PC-9 (cell line): Measurements from ENCODE around the gene NOC4L. TPM values are rescaled to one million over a fixed set of nuclear protein-coding genes. Genes with fewer than 3 reads are reported as not detected.

Source experiments
- BruUV-seq: library from RNA; stranded (reverse); fragments of 400-500 nt; replicated peaks from 2 replicates; lab custom pipeline; 2021; lab: Mats Ljungman, UMichigan
- CTCF ChIA-PET: fragments of 300-600 bp; sonication (Branson Sonifier 250); formaldehyde crosslinking; loops from one replicate; lab custom pipeline; 2022; ENCODE audit warnings: antibody characterized with exemption; lab: Charles Lee
- POLR2A ChIA-PET: fragments of 300-600 bp; sonication (Branson Sonifier 250); formaldehyde crosslinking; loops from one replicate; lab custom pipeline; 2022; ENCODE audit warnings: antibody characterized with exemption; ENCODE audit not compliant: unreplicated experiment; lab: Charles Lee
- DNase-seq, 2 experiments: peaks; one replicate each; pipeline versions ENCODE4 v3.0.0 to v3.0.0-alpha.2; 2015 to 2022; ENCODE audit warnings: mixed read lengths in 1 of 2
- H2AFZ ChIP-seq: fragments of 200-600 bp; sonication (generic); 2 replicates; pipeline ENCODE4 v1.8.1; 2017; ENCODE audit warnings: antibody characterized with exemption
- H3F3A ChIP-seq: fragments of 200-600 bp; sonication (generic); 2 replicates; pipeline ENCODE4 v1.8.1; 2017; ENCODE audit warnings: antibody characterized with exemption, mild to moderate bottlenecking, low read depth; ENCODE audit not compliant: insufficient read depth
- H3K27ac ChIP-seq: fragments of 200-600 bp; sonication (generic); 2 replicates; pipeline ENCODE4 v1.6.1; 2016; ENCODE audit warnings: mixed run types
- H3K27me3 ChIP-seq: fragments of 200-600 bp; sonication (generic); 2 replicates; pipeline ENCODE4 v1.6.1; 2016; ENCODE audit warnings: low read depth, mixed run types; ENCODE audit not compliant: insufficient read depth
- H3K36me3 ChIP-seq: fragments of 200-600 bp; sonication (generic); 2 replicates; pipeline ENCODE4 v1.6.1; 2016; ENCODE audit warnings: low read depth, mixed run types
- H3K4me1 ChIP-seq: fragments of 200-600 bp; sonication (generic); replicated peaks from 2 replicates; pipeline ENCODE4 v1.6.1; 2016; ENCODE audit warnings: mixed run types; ENCODE audit not compliant: insufficient read depth
- H3K4me2 ChIP-seq: fragments of 200-600 bp; sonication (generic); 2 replicates; pipeline ENCODE4 v1.6.1; 2017; ENCODE audit warnings: mixed run types
- H3K4me3 ChIP-seq: fragments of 200-600 bp; sonication (generic); 2 replicates; pipeline ENCODE4 v1.6.1; 2016; ENCODE audit warnings: mixed run types
- H3K79me2 ChIP-seq: fragments of 200-600 bp; sonication (generic); 2 replicates; pipeline ENCODE4 v1.6.1; 2017; ENCODE audit warnings: low read depth, mixed run types
- H3K9me2 ChIP-seq: fragments of 200-600 bp; sonication (generic); 2 replicates; pipeline ENCODE4 v1.8.1; 2017; ENCODE audit warnings: mild to moderate bottlenecking; ENCODE audit not compliant: insufficient read depth
- H3K9me3 ChIP-seq: fragments of 200-600 bp; sonication (generic); 2 replicates; pipeline ENCODE4 v1.8.1; 2016; ENCODE audit warnings: low read depth; ENCODE audit not compliant: insufficient read depth
- H4K20me1 ChIP-seq: fragments of 200-600 bp; sonication (generic); 2 replicates; pipeline ENCODE4 v1.8.1; 2017; ENCODE audit not compliant: insufficient read depth
- EZH2 ChIP-seq: fragments of 200-600 bp; sonication (generic); IDR thresholded peaks from 2 replicates; pipeline ENCODE4 v1.8.0; 2017; ENCODE audit warnings: antibody characterized with exemption, low read depth
- intact Hi-C: fragments of 100-400 bp; cut with micrococcal nuclease; formaldehyde crosslinking; loops from one replicate; pipeline ENCODE4 v1.10.0; 2022; ENCODE audit not compliant: unreplicated experiment
- total RNA-seq: library from RNA; stranded (reverse); gene quantifications from 2 replicates; pipeline ENCODE4 v1.2.3, GENCODE V29; 2021
- TF ChIP-seq, protein P1 (sequence below): fragments of 200-600 bp; sonication (generic); conservative IDR thresholded peaks from 2 replicates; pipeline ENCODE4 v1.6.1; 2017; ENCODE audit warnings: mixed run types, antibody characterized with exemption, mild to moderate bottlenecking, moderate library complexity

NOC4L gene
- total RNA-seq, 1 experiment from 2014 or later = 27.1 TPM

DNA sequence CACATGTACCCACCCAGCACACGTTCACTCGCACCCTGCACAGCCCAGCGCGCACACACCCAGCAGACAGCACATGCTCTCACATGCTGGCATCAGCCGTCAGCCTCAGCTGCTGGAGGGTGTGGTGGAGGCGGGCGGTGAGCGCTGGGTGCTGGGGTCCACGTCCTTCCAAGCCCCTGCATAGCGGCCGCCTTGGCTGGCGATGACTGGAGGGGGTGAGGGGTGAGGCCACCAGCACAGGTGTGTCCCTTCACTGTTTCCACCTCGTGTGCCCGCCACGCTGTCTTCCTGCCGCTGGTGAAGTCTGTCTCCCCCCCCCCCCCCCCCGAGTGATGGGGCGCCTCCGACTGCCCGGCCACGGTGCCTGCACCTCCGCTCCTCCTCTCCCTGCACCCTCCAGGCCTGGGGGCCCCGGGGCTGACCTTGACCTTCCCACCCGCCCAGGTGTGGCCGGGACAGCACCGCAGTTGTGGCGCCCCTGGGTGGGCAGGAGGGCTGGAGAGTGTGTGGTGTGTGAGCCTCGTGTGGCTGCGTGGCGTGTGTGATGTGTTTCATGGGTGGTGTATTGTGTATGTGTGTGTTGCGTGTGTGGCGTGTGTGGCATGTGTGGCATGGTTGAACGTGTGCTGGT, 37.4 kb downstream of the NOC4L start:
- no peak overlapping the region for H2AFZ ChIP-seq
- TF ChIP-seq EZH2 = no peak
- TF ChIP-seq, protein P1, sequence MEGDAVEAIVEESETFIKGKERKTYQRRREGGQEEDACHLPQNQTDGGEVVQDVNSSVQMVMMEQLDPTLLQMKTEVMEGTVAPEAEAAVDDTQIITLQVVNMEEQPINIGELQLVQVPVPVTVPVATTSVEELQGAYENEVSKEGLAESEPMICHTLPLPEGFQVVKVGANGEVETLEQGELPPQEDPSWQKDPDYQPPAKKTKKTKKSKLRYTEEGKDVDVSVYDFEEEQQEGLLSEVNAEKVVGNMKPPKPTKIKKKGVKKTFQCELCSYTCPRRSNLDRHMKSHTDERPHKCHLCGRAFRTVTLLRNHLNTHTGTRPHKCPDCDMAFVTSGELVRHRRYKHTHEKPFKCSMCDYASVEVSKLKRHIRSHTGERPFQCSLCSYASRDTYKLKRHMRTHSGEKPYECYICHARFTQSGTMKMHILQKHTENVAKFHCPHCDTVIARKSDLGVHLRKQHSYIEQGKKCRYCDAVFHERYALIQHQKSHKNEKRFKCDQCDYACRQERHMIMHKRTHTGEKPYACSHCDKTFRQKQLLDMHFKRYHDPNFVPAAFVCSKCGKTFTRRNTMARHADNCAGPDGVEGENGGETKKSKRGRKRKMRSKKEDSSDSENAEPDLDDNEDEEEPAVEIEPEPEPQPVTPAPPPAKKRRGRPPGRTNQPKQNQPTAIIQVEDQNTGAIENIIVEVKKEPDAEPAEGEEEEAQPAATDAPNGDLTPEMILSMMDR = no peak
- 0 out of 2 replicates have a peak, but pooled peaks cover 4% of the 10 kb centered on the region for H3F3A ChIP-seq
- peaks cover 91% of the 10 kb centered on the region for H3K27me3 ChIP-seq
- POLR2A ChIA-PET = no interaction called here
- DNase-seq = no peak
- H3K9me3 ChIP-seq = no peaks in the 10 kb centered on the region
- peaks cover 3% of the 10 kb centered on the region; the same call in 1 of the 2 replicates for H4K20me1 ChIP-seq
- H3K9me2 ChIP-seq = no peaks in the 10 kb centered on the region
- no TSS peak for BruUV-seq
- H3K79me2 ChIP-seq = no peaks in the 10 kb centered on the region
- H3K27ac ChIP-seq = no peak overlapping the region
- H3K4me2 ChIP-seq = no peak overlapping the region
- no peak overlapping the region for H3K4me3 ChIP-seq
- H3K36me3 ChIP-seq = no peaks in the 10 kb centered on the region
- CTCF ChIA-PET = no interaction called here
- no peaks in the 10 kb centered on the region for H3K4me1 ChIP-seq
- intact Hi-C loops = no loop called here

DNA sequence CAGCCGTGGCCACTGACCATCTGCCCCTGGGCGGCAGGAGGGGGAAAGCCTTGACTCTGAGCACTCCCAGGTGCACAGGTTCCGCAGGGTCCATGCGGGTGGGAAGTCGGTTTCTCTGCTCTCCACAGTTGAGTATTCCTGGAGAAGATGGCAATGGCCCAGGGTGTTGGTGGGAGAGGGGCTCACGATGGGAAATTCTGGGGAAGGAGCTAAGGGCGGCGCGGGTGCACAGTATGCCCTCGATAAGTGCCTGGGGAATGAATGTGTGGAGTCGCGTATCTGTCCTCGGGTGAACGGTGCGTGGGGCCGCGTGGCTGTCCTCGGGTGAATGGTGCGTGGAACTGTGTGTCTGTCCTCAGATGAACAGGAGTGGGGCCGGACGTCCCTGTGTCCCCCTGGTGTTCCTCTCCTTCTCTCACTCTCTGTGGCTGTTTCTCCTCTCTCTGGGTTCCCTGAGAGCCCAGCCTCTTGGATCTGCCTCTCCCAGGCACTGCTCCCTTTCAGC, 38.0 kb downstream of the NOC4L start:
- BruUV-seq = no TSS peak
- TF ChIP-seq, protein P1 = no peak
- TF ChIP-seq EZH2 = no peak
- Histone ChIP-seq H3K4me2 (no peak overlapping the region), H3K27me3 (peaks cover 91% of the 10 kb centered on the region), H3K4me3 (no peak overlapping the region), H4K20me1 (peaks cover 3% of the 10 kb centered on the region; the same call in 1 of the 2 replicates), H3K9me2 (no peaks in the 10 kb centered on the region), H3K79me2 (no peaks in the 10 kb centered on the region), H2AFZ (no peak overlapping the region), H3F3A (0 out of 2 replicates have a peak, but pooled peaks cover 4% of the 10 kb centered on the region), H3K4me1 (no peaks in the 10 kb centered on the region), H3K36me3 (no peaks in the 10 kb centered on the region), H3K27ac (no peak overlapping the region), H3K9me3 (no peaks in the 10 kb centered on the region)
- ChIA-PET POLR2A (no interaction called here), CTCF (no interaction called here)
- intact Hi-C loops = no loop called here
- no peak for DNase-seq

DNA sequence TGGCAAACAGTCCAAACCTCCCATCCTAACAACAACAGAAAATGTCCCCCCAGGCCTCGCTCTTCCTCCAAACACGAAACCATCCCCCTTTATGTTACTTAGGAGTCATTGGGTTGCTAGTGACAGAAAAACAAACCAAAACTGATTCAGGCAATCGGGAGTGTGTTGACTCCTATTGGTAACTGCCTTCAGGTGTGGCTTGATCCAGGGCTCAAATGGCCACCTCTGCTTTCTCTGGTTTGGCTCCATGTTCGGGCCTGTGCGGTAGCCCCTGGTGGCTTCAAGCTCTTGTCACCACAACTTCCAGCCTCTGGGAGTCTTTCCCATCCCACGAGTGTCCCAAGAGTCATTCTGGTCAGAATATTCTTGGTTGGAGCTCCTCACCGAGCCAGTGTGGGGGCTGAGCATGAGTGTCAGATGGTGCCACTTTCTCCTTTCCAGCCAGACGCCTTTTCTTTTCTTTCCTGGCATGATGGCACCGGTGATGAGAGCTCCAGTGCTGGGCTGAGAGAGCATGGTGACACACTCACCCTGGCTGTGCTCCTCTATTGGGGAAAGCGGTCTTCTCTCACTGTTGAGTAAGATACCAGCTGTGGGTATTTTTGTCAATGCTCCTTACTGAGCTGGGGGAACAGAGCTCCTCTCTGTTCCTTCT, 38.6 kb downstream of the NOC4L start:
- Histone ChIP-seq H3K9me2 (no peaks in the 10 kb centered on the region), H3K79me2 (no peaks in the 10 kb centered on the region), H3K9me3 (no peaks in the 10 kb centered on the region), H3K27ac (no peak overlapping the region), H4K20me1 (peaks cover 3% of the 10 kb centered on the region; the same call in 1 of the 2 replicates), H3K27me3 (peaks cover 94% of the 10 kb centered on the region), H3K4me1 (no peaks in the 10 kb centered on the region), H3K4me3 (no peak overlapping the region), H3K36me3 (no peaks in the 10 kb centered on the region), H2AFZ (no peak overlapping the region), H3K4me2 (no peak overlapping the region), H3F3A (0 out of 2 replicates have a peak, but pooled peaks cover 4% of the 10 kb centered on the region)
- ChIA-PET POLR2A (no interaction called here), CTCF (no interaction called here)
- no peak for DNase-seq
- no peak for TF ChIP-seq EZH2
- TF ChIP-seq, protein P1 = no peak
- intact Hi-C loops = no loop called here
- BruUV-seq = no TSS peak
